Body of pancreas (tissue), 4 donors: Measurements from ENCODE around the gene OR5L1. TPM values are rescaled to one million over a fixed set of nuclear protein-coding genes. Genes with fewer than 3 reads are reported as not detected.

ENCODE experiments used
- ATAC-seq: fragments of 150-250 bp; one replicate; pipeline ENCODE4 v1.9.1; 2016
- DNase-seq, 4 donors: peaks; one replicate each; pipeline ENCODE4 v3.0.0-alpha.2; 2019
- H3K27ac ChIP-seq, 4 donors: fragments of 200-600 bp; sonication (generic); 1 replicate in 3 of 4; 2 replicates in 1 of 4; pipeline versions ENCODE4 v1.5.1 to v1.6.1; 2016 to 2019; ENCODE audit warnings: mild to moderate bottlenecking in 1 of 4, mixed read lengths in 1 of 4, moderate library complexity in 1 of 4
- H3K27me3 ChIP-seq, 2 donors: fragments of 200-600 bp; sonication (generic); one replicate each; pipeline ENCODE4 v1.6.0; 2016; ENCODE audit warnings: mild to moderate bottlenecking in 1 of 2
- H3K36me3 ChIP-seq, 2 donors: fragments of 200-600 bp; sonication (generic); replicated peaks in 1 of 2; 2 replicates each; pipeline ENCODE4 v1.5.1; 2016; ENCODE audit warnings: low read depth in 2 of 2; ENCODE audit not compliant: insufficient read depth in 1 of 2
- H3K4me1 ChIP-seq: fragments of 200-600 bp; sonication (generic); one replicate; pipeline ENCODE4 v1.6.0; 2016
- H3K4me3 ChIP-seq, 2 donors: fragments of 200-600 bp; sonication (generic); 1 replicate in 1 of 2; 2 replicates in 1 of 2; pipeline ENCODE4 v1.5.1; 2016 to 2019
- H3K9me3 ChIP-seq, 3 donors: fragments of 200-600 bp; sonication (generic); 1 replicate in 2 of 3; 2 replicates in 1 of 3; pipeline ENCODE4 v1.5.1; 2016
- CTCF ChIP-seq, 7 experiments: fragments of 450-650 bp in 4 of 7; fragments of 200-600 bp in 3 of 7; sonication (generic) in 3 of 7; IDR thresholded peaks; one replicate each; pipeline ENCODE4 v1.5.1; 2016 to 2019; ENCODE audit warnings: antibody characterized with exemption in 7 of 7
- POLR2A ChIP-seq, 3 donors: fragments of 450-650 bp; IDR thresholded peaks; one replicate each; pipeline ENCODE4 v1.6.1; 2016; ENCODE audit warnings: antibody characterized with exemption in 3 of 3, mild to moderate bottlenecking in 2 of 3
- WGBS, 2 donors: methylation state at CpG; one replicate each; pipeline ENCODE4 v1.1.5; 2017; 5-methylcytosine and 5-hydroxymethylcytosine counted together
- intact Hi-C: fragments of 100-400 bp; cut with DNase I; formaldehyde crosslinking; loops from one replicate; pipeline ENCODE4 v1.15.1; 2023
- total RNA-seq, 2 donors: library from RNA; depleted of rRNA; stranded (reverse); fragments of >200 nt; gene quantifications; one replicate each; pipeline ENCODE4 v1.1.0, GENCODE V29; 2016

The OR5L1 gene
- not detected for total RNA-seq

DNA sequence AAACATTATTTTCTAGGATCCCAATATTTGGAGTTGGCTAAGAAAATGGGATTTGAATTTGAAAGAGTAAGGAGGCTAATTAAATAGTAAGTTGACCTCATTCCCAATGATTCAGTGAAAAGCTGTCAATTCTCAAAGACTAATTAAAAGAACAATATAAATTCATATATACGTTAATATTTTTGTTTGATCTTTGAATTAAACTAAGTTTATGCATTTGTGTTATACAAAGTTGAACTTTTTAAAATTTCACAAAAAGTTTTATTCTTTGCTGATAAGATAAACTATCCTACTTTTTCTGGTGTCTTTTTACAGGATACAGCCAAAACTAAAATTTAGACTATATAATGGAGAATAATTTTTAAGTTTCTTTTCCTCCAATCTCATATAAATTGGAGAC lies at the start of gene OR5L1:
Gene OR5L1, plus strand, starts transcription at position 301 of the 400 bp plus-strand sequence. CDS start 100 bp downstream, outside the sequence.
- H3K4me1 ChIP-seq, result no peaks in the 10 kb centered on the region
- H3K36me3 ChIP-seq, result no peaks in the 10 kb centered on the region
- ATAC-seq (no peak), DNase-seq (no peak)
- H3K27me3 ChIP-seq, result no peaks in the 10 kb centered on the region
- H3K27ac ChIP-seq, result no peak within 1 kb of the TSS
- WGBS, 2 donors, result 65 to 75% methylated on average over 1 of the region's 1 CpG
- peaks cover 0 to 1% (median 0%) of the 10 kb centered on the region in 3 donors for H3K9me3 ChIP-seq
- no peak within 1 kb of the TSS for H3K4me3 ChIP-seq
- intact Hi-C loops, result no loop called here
- TF ChIP-seq CTCF (IDR thresholded peaks at IDR 0.05) (no peak), POLR2A (IDR thresholded peaks at IDR 0.05) (no peak)

- DNase-seq (no peak), ATAC-seq (no peak)
- no peak within 1 kb of the TSS for H3K4me3 ChIP-seq
- no peak within 1 kb of the TSS for H3K27ac ChIP-seq
- no peaks in the 10 kb centered on the region for H3K36me3 ChIP-seq
- H3K27me3 ChIP-seq, result no peaks in the 10 kb centered on the region
- H3K4me1 ChIP-seq, result no peaks in the 10 kb centered on the region
- H3K9me3 ChIP-seq, result no peaks in the 10 kb centered on the region
- intact Hi-C loops, result no loop called here
- TF ChIP-seq POLR2A (IDR thresholded peaks at IDR 0.05) (no peak), CTCF (IDR thresholded peaks at IDR 0.05) (no peak)
Measured at GRCh38 chr11:55773138-55773537, 38.0 kb upstream of the OR5L1 start, which contains the start of gene OR5D13. Gene OR5D13 (plus strand): TSS chr11:55773438. CDS start chr11:55773438, 0 bp downstream.

DNA sequence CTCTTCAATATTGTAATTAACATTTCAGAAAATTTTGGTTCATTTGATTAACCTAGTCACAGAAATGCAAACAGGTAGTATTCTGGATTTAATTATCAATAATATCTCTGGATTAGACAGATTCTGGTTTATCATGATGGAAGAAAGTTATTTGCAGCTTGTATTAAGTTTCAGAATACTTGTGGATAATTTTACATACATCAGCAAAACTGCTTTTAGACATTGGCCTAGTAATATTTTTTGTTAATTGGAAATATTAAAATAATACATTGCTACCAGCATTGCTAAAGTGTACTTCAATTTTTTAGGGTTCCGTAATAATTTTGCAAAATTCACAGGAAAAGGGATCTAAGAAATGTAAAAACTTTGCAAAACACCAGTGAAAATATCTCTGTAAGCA lies 19.6 kb upstream of the OR5L1 start:
- 73 to 80% methylated on average over 1 of the region's 1 CpG for WGBS, 2 donors
- DNase-seq (no peak), ATAC-seq (no peak)
- Histone ChIP-seq H3K27ac (no peak overlapping the region), H3K36me3 (no peaks in the 10 kb centered on the region), H3K4me3 (no peak overlapping the region), H3K9me3 (no peaks in the 10 kb centered on the region), H3K27me3 (no peaks in the 10 kb centered on the region), H3K4me1 (no peaks in the 10 kb centered on the region)
- intact Hi-C loops, result no loop called here
- TF ChIP-seq CTCF (IDR thresholded peaks at IDR 0.05) (no peak), POLR2A (IDR thresholded peaks at IDR 0.05) (no peak)

- Histone ChIP-seq H3K4me3 (no peak overlapping the region), H3K27ac (no peak overlapping the region), H3K27me3 (no peaks in the 10 kb centered on the region), H3K36me3 (no peaks in the 10 kb centered on the region), H3K4me1 (no peaks in the 10 kb centered on the region), H3K9me3 (no peaks in the 10 kb centered on the region)
- WGBS, 2 donors, result 30 to 58% methylated on average over 2 of the region's 2 CpGs
- intact Hi-C loops, result no loop called here
- no peak for ATAC-seq
- TF ChIP-seq CTCF (IDR thresholded peaks at IDR 0.05) (no peak), POLR2A (IDR thresholded peaks at IDR 0.05) (no peak)
- no peak for DNase-seq
Measured at GRCh38 chr11:55793321-55793720, 17.8 kb upstream of the OR5L1 start.

GRCh38 chr11:55795256-55795655 lies 15.9 kb upstream of the OR5L1 start, which contains the start of gene OR5D14:
Gene OR5D14 (plus strand): TSS chr11:55795556. CDS start chr11:55795556, 0 bp downstream.
- DNase-seq, result no peak
- no peaks in the 10 kb centered on the region for H3K36me3 ChIP-seq
- intact Hi-C loops, result no loop called here

More at GRCh38 chr11:55795256-55795655, 15.9 kb upstream of the OR5L1 start, which contains the start of gene OR5D14:
- no peak for ATAC-seq
- Histone ChIP-seq H3K27me3 (no peaks in the 10 kb centered on the region), H3K27ac (no peak within 1 kb of the TSS), H3K4me1 (no peaks in the 10 kb centered on the region), H3K4me3 (no peak within 1 kb of the TSS), H3K9me3 (no peaks in the 10 kb centered on the region)
- TF ChIP-seq POLR2A (IDR thresholded peaks at IDR 0.05), result no peak
- TF ChIP-seq CTCF (IDR thresholded peaks at IDR 0.05), result no peak
